PC-9 (cell line): ENCODE measurements around the gene YAF2. TPM values are rescaled to one million over a fixed set of nuclear protein-coding genes. Genes with fewer than 3 reads are reported as not detected.
A peak's percentile ranks its signal among the peaks of the same experiment; 100 is the strongest.

Experiments used
- BruUV-seq: library from RNA; stranded (reverse); fragments of 400-500 nt; replicated peaks from 2 replicates; lab custom pipeline; 2021; lab: Mats Ljungman, UMichigan
- CTCF ChIA-PET: fragments of 300-600 bp; sonication (Branson Sonifier 250); formaldehyde crosslinking; loops from one replicate; lab custom pipeline; 2022; ENCODE audit warnings: antibody characterized with exemption; lab: Charles Lee
- POLR2A ChIA-PET: fragments of 300-600 bp; sonication (Branson Sonifier 250); formaldehyde crosslinking; loops from one replicate; lab custom pipeline; 2022; ENCODE audit warnings: antibody characterized with exemption; ENCODE audit not compliant: unreplicated experiment; lab: Charles Lee
- DNase-seq, 2 experiments: peaks; one replicate each; pipeline versions ENCODE4 v3.0.0 to v3.0.0-alpha.2; 2015 to 2022; ENCODE audit warnings: mixed read lengths in 1 of 2
- H2AFZ ChIP-seq: fragments of 200-600 bp; sonication (generic); 2 replicates; pipeline ENCODE4 v1.8.1; 2017; ENCODE audit warnings: antibody characterized with exemption
- H3F3A ChIP-seq: fragments of 200-600 bp; sonication (generic); 2 replicates; pipeline ENCODE4 v1.8.1; 2017; ENCODE audit warnings: antibody characterized with exemption, mild to moderate bottlenecking, low read depth; ENCODE audit not compliant: insufficient read depth
- H3K27ac ChIP-seq: fragments of 200-600 bp; sonication (generic); 2 replicates; pipeline ENCODE4 v1.6.1; 2016; ENCODE audit warnings: mixed run types
- H3K27me3 ChIP-seq: fragments of 200-600 bp; sonication (generic); 2 replicates; pipeline ENCODE4 v1.6.1; 2016; ENCODE audit warnings: low read depth, mixed run types; ENCODE audit not compliant: insufficient read depth
- H3K36me3 ChIP-seq: fragments of 200-600 bp; sonication (generic); 2 replicates; pipeline ENCODE4 v1.6.1; 2016; ENCODE audit warnings: low read depth, mixed run types
- H3K4me1 ChIP-seq: fragments of 200-600 bp; sonication (generic); replicated peaks from 2 replicates; pipeline ENCODE4 v1.6.1; 2016; ENCODE audit warnings: mixed run types; ENCODE audit not compliant: insufficient read depth
- H3K4me2 ChIP-seq: fragments of 200-600 bp; sonication (generic); 2 replicates; pipeline ENCODE4 v1.6.1; 2017; ENCODE audit warnings: mixed run types
- H3K4me3 ChIP-seq: fragments of 200-600 bp; sonication (generic); 2 replicates; pipeline ENCODE4 v1.6.1; 2016; ENCODE audit warnings: mixed run types
- H3K79me2 ChIP-seq: fragments of 200-600 bp; sonication (generic); 2 replicates; pipeline ENCODE4 v1.6.1; 2017; ENCODE audit warnings: low read depth, mixed run types
- H3K9me2 ChIP-seq: fragments of 200-600 bp; sonication (generic); 2 replicates; pipeline ENCODE4 v1.8.1; 2017; ENCODE audit warnings: mild to moderate bottlenecking; ENCODE audit not compliant: insufficient read depth
- H3K9me3 ChIP-seq: fragments of 200-600 bp; sonication (generic); 2 replicates; pipeline ENCODE4 v1.8.1; 2016; ENCODE audit warnings: low read depth; ENCODE audit not compliant: insufficient read depth
- H4K20me1 ChIP-seq: fragments of 200-600 bp; sonication (generic); 2 replicates; pipeline ENCODE4 v1.8.1; 2017; ENCODE audit not compliant: insufficient read depth
- CTCF ChIP-seq: fragments of 200-600 bp; sonication (generic); conservative IDR thresholded peaks from 2 replicates; pipeline ENCODE4 v1.6.1; 2017; ENCODE audit warnings: mixed run types, antibody characterized with exemption, mild to moderate bottlenecking, moderate library complexity
- EZH2 ChIP-seq: fragments of 200-600 bp; sonication (generic); IDR thresholded peaks from 2 replicates; pipeline ENCODE4 v1.8.0; 2017; ENCODE audit warnings: antibody characterized with exemption, low read depth
- intact Hi-C: fragments of 100-400 bp; cut with micrococcal nuclease; formaldehyde crosslinking; loops from one replicate; pipeline ENCODE4 v1.10.0; 2022; ENCODE audit not compliant: unreplicated experiment
- total RNA-seq: library from RNA; stranded (reverse); gene quantifications from 2 replicates; pipeline ENCODE4 v1.2.3, GENCODE V29; 2021

The YAF2 gene
- total RNA-seq, 1 experiment from 2014 or later, result 11.6 TPM

DNA sequence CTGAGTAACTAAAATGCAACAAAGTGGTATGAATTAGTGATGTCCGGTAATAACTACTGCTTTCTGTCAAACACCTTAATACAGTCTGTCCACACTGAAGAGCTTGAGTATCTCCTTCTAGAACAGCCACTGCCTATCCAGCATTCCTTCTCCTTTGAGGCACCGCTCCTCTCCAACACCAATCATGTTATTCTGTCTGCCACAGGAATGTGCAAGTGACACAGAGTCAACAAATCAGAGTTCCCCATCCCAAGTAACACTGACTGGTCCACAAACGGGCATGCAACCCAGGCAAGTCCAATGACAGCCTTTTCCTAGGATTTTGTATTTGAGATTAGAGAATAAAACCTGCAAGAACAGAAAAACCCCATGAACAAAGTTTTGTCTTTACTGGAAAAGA is 97.1 kb downstream of the YAF2 start:
- TF ChIP-seq EZH2, result no peak
- TF ChIP-seq CTCF, result no peak
- Histone ChIP-seq H3K79me2 (peaks cover 81% of the 10 kb centered on the region), H3K36me3 (no peaks in the 10 kb centered on the region), H3K27ac (no peak overlapping the region), H3F3A (peaks cover 14% of the 10 kb centered on the region; the same call in 1 of the 2 replicates), H3K4me3 (no peak overlapping the region), H3K4me2 (no peak overlapping the region), H3K4me1 (peaks cover 22% of the 10 kb centered on the region), H3K9me2 (no peaks in the 10 kb centered on the region), H2AFZ (no peak overlapping the region), H3K27me3 (no peaks in the 10 kb centered on the region), H3K9me3 (no peaks in the 10 kb centered on the region), H4K20me1 (no peaks in the 10 kb centered on the region)
- BruUV-seq, result no TSS peak
- DNase-seq, result peak in 1 of 2 experiments; percentile 52
- intact Hi-C loops, result loop anchor here (5.0 kb wide), 3 partner anchors 96 to 426 kb away; partner anchors contain the start of genes PPHLN1, YAF2 and ZCRB1
- ChIA-PET POLR2A (interaction anchor here (0.5 kb wide), 1 partner anchor 1665 kb away, joined by 3 read pairs; the partner anchor contains the start of gene TWF1), CTCF (no interaction called here)

- no peaks in the 10 kb centered on the region for H3K27me3 ChIP-seq
- ChIA-PET CTCF (no interaction called here), POLR2A (no interaction called here)
- peaks cover 91% of the 10 kb centered on the region for H3K79me2 ChIP-seq
- BruUV-seq, result no TSS peak
- no peak overlapping the region for H2AFZ ChIP-seq
- H3K9me2 ChIP-seq, result no peaks in the 10 kb centered on the region
- H3K9me3 ChIP-seq, result no peaks in the 10 kb centered on the region
- H3K4me2 ChIP-seq, result peak overlapping the region; percentile 24; the same call in 1 of the 2 replicates
- H4K20me1 ChIP-seq, result no peaks in the 10 kb centered on the region
- H3K4me3 ChIP-seq, result no peak overlapping the region
- peaks cover 13% of the 10 kb centered on the region for H3F3A ChIP-seq
- intact Hi-C loops, result no loop called here
- no peaks in the 10 kb centered on the region for H3K36me3 ChIP-seq
- no peak for DNase-seq
- H3K4me1 ChIP-seq, result peaks cover 21% of the 10 kb centered on the region
- TF ChIP-seq EZH2, result no peak
- no peak for TF ChIP-seq CTCF
- peak overlapping the region; percentile 25; the same call in 1 of the 2 replicates for H3K27ac ChIP-seq
These were observed 102.7 kb downstream of the YAF2 start for GRCh38 chr12:42135259-42135814.

- Histone ChIP-seq H3K79me2 (peaks cover 79% of the 10 kb centered on the region), H3K4me1 (peaks cover 28% of the 10 kb centered on the region), H3F3A (peaks cover 15% of the 10 kb centered on the region), H3K36me3 (no peaks in the 10 kb centered on the region), H3K4me2 (peak overlapping the region; percentile 75), H3K27ac (peak overlapping the region; percentile 64), H3K4me3 (peak overlapping the region; percentile 32; the same call in 1 of the 2 replicates), H3K9me2 (no peaks in the 10 kb centered on the region), H2AFZ (no peak overlapping the region), H3K9me3 (no peaks in the 10 kb centered on the region), H4K20me1 (peaks cover 10% of the 10 kb centered on the region; the same call in 1 of the 2 replicates), H3K27me3 (no peaks in the 10 kb centered on the region)
- CTCF ChIA-PET, result interaction anchor here (0.6 to 1.1 kb wide), 2 partner anchors 241 to 1060 kb away, joined by 3 to 5 read pairs; no protein-coding TSS in a partner anchor
- BruUV-seq, result no TSS peak
- intact Hi-C loops, result no loop called here
- POLR2A ChIA-PET, result interaction anchor here (0.6 kb wide), 3 partner anchors 138 to 1866 kb away, joined by 3 to 8 read pairs (median 3); no protein-coding TSS in a partner anchor
- DNase-seq, result peak; percentile 41 to 62
- TF ChIP-seq CTCF, result no peak
- TF ChIP-seq EZH2, result no peak
These were observed 107.2 kb downstream of the YAF2 start for GRCh38 chr12:42130672-42131402.
